Suppressor macrophage (primary cell): ENCODE measurements around the gene PML.
A peak's percentile ranks its signal among the peaks of the same experiment; 100 is the strongest.
"Not testable (repeated sequence)": the region's sequence is repeated elsewhere in the genome, so short reads cannot be mapped to it uniquely, and the experiment has no call there.

Experiments
- DNase-seq, 4 experiments: peaks; one replicate each; pipeline ENCODE4 v3.0.0-alpha.2; 2020 to 2022

PML gene

GRCh38 chr15:74040109-74040850 is 45.8 kb downstream of the PML start:
- no peak for DNase-seq

- DNase-seq: no peak
These were observed 46.8 kb downstream of the PML start for GRCh38 chr15:74041311-74041756.

- DNase-seq: no peak
These were observed 47.4 kb downstream of the PML start for GRCh38 chr15:74041777-74042435.

DNA sequence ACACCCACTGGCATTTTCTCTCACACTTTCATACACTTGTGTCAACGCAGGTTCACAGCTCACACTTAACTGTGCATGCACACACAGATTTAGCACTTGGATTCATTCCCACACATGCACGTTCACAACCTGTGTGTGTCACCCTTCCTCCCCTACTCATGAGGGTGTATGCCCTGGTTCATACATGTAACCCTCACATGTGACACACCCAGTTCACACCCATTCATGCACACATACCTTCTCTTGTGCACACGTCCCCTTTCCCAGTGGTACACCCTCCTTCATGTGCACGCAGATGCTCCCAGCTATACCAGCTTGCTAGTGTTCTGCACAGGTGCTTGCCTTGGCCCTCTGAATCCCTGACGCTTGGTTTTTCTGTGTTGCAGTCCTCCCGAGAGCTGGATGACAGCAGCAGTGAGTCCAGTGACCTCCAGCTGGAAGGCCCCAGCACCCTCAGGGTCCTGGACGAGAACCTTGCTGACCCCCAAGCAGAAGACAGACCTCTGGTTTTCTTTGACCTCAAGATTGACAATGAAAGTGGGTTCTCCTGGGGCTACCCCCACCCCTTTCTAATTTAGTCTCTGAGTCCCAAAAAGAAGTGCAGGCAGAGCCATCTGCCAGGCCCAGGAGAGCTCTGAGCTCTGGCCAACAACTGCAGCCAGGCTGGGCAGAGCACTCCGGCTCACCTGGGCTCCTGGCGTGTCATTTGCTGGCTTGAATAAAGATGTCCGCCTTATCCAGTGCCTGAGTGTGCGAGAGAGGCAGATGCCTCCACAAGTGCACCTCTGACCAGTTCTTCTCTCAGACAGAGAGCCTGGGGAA is 48.3 kb downstream of the PML start:
- no peak for DNase-seq

DNA sequence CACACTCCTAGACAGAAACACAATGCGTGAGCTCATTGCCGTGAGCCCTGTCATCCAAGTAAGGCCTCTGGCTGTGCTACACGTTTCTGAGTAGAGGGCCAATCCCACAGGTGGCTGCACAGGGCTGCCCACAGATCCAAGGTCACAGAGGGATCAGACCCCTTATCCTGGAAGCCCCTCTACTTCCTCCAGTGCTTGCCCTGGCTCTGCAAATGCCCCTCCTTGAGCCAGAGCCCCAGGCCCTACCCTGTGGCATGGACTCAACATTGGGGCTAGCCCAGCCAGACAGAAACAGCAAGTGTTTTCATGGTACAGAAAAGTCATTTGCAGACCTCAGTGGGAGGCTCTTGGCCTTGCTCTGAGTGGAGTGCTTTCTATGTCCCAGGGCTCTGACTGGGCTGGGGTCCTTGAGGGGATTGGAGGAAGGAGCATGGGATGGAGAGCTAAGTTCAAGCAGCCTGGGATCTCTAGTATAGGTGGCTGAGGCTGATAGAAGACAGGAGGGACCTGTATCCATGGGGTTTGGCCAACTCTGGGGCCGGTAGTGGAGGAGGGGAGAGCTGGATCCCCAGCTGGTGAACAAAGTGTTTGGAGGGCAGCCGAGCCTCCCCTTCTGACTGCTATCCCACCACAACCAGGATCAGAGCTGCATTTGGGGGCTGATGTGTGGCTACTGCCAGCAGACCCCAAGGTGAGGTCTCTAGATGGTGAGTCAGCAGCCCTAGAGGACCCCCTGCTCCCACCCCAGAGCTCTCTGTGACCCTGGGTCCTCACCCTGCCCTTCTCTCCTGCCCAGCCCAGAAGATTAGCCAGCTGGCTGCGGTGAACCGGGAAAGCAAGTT is 49.1 kb downstream of the PML start:
- no peak for DNase-seq

- DNase-seq: no peak
These were observed 50.0 kb downstream of the PML start for GRCh38 chr15:74044267-74045110.

GRCh38 chr15:74045184-74045583 is 50.7 kb downstream of the PML start:
- no peak for DNase-seq

DNA sequence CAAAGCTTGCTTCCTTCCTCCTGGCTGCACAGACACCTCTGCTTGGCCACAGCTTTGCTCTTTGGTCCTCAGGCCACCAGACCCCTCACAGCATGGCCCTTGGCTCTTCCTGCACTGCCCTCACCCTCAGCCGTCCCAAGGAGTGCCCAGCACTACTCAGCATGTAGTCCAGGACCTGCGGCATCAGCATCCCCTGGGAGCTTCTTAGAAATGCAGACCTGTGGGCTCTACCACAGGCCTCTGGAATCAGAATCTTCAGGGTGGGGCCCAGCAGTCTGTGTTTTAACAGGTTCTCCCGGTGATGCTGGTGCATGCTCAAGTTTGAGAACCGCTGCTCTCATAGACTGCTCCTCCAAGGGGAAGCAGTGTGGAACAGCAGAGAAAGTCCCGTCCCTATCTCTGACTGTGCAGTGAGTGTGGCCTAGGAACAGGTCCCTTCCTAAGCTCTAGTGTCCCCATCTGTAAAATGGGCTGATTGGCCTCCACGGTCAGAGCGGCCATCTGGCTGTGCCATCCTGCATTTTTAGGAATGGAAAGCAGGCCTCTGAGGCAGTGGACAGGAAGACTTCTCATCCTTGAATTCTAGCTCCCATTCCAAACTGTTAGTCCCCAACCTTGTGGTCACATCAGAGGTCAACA is 51.2 kb downstream of the PML start:
- no peak for DNase-seq

DNA sequence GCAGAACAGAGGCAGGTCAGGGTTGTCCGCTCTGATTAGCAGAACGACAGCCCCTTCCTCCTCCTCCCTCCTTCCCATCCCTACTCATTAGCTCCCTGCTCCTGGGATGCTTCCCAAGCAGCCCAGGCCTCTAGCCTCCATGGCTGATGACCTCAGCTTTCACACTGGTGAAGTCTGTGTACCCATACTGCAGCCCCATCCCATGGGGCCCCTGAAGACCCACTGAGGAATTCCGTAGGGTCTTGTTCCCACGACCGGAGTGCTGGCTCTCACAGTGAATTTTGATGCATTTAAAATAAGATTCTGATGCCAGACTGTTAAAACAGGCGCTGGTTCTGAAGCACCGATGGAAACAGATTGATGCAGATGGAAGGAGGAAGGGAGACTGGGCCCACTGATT is 51.8 kb downstream of the PML start:
- DNase-seq: no peak

DNA sequence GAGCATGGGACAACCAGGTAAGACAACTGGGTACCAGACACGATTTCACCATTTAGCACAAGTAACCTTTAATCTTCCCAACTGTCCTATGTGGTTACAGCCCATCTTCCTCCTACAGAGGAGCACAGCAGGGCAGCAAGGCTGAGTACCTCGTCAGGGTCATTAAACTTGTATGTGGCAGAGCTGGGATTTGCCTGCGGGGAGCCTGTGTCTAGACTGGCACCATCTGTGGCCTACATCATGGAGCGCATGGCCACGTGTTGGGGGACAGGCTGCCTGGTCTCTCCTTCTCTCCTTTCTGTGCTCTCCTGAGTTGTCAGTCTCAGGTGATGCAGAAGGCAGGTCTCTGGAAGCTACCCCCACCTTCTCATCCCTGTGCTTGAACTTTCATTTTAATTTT is 55.6 kb downstream of the PML start:
- no peak for DNase-seq

GRCh38 chr15:74050556-74051234 is 56.2 kb downstream of the PML start:
- DNase-seq: no peak

DNA sequence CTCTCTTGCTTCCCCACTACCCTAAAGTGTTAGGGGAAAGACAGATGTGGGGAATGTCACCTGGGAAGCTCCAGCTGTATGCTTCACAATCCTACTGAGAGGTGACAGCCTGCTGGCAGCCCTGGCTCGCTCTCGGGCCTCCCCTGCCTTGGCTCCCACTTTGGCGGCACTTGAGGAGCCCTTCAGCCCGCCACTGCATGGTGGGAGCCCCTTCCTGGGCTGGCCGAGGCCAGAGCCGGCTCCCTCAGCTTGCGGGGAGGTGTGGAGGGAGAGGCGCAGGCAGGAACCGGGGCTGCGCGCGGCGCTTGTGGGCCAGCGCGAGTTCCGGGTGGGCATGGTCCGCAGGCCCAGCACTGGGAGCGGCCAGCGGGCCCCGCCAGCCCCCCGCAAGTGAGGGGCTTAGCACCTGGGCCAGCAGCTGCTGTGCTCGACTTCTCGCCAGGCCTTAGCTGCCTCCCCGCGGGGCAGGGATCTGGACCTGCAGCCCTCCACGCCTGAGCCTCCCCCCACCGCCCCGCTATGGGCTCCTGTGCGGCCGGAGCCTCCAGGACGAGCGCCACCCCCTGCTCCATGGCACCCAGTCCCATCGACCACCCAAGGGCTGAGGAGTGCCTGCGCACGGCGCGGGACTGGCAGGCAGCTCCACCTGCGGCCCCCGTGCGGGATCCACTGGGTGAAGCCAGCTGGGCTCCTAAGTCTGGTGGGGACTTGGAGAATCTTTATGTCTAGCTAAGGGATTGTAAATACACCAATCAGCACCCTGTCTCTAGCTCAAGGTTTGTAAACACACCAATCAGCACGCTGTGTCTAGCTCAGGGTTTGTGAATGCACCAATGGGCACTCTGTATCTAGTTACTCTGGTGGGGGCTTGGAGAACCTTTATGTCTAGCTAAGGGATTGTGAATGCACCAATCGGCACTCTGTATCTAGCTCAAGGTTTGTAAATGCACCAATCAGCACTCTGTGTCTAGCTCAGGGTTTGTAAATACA is 58.0 kb downstream of the PML start:
- DNase-seq: not testable (repeated sequence)

- no peak for DNase-seq
These were observed 59.0 kb downstream of the PML start for GRCh38 chr15:74053517-74053916.

DNA sequence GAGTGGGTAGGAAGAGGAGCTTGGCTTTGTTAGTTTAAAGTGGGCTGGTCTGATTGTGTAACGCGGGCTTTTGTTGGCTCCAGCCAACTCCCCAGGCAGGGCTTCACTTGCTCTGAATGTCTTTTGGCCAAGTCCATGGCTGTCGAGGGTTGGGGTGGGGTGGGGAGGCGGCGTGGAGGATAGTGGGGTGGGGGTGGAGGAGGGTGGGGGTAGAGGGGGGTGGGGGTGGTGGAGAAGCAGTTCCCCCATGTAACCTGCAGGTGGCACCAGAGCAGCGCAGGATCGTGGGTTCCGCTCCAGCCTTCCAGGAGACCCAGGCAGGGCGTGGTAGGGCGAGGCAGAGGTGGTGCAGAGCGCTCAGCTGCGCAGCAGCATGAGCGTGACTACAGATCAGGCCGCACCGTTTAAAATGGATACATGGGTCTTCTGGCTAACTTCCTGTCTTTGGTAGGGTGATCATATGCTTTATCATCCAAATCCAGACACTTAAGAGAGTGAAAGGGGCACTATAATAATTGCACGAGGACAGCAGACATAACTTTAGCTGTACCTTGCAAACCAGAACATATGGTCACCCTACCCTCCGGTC is 59.5 kb downstream of the PML start:
- peak; percentile 72 to 85 (median 78) for DNase-seq

DNA sequence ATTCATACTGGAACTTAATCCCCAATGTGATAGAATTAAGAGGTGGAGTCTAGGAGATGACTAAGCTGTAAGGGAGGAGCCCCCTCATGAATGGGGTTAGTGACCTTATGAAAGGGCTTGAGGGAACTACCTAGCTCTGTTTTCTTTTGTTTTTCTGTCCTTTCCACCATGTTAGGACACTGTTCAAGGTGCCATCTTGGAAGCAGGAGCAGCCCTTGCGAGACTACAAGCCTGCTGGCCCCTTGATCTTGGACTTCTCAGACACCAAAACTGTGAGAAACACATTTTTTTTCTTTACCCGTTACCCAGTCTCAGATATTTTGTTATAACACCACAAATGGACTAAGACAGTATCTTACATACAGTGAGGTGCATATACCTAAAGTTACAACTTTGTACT is 61.3 kb downstream of the PML start:
- no peak for DNase-seq

- DNase-seq: not testable (repeated sequence)
These were observed 61.8 kb downstream of the PML start for GRCh38 chr15:74056330-74056729.

GRCh38 chr15:74059050-74059833 is 64.7 kb downstream of the PML start:
- DNase-seq: not testable (repeated sequence)

- no peak for DNase-seq
These were observed 65.7 kb downstream of the PML start for GRCh38 chr15:74060251-74060650.
